ENCODE measurements around the gene C4B. TPM values are rescaled to one million over a fixed set of nuclear protein-coding genes. Genes with fewer than 3 reads are reported as not detected.

The C4B gene
- total and polyA plus RNA-seq, 9 of the 15 experiments (the other 6 are each of a cell fraction or from before 2014, with no cell fraction given) = 0.32 to 8.8 (median 5.4) TPM

DNA sequence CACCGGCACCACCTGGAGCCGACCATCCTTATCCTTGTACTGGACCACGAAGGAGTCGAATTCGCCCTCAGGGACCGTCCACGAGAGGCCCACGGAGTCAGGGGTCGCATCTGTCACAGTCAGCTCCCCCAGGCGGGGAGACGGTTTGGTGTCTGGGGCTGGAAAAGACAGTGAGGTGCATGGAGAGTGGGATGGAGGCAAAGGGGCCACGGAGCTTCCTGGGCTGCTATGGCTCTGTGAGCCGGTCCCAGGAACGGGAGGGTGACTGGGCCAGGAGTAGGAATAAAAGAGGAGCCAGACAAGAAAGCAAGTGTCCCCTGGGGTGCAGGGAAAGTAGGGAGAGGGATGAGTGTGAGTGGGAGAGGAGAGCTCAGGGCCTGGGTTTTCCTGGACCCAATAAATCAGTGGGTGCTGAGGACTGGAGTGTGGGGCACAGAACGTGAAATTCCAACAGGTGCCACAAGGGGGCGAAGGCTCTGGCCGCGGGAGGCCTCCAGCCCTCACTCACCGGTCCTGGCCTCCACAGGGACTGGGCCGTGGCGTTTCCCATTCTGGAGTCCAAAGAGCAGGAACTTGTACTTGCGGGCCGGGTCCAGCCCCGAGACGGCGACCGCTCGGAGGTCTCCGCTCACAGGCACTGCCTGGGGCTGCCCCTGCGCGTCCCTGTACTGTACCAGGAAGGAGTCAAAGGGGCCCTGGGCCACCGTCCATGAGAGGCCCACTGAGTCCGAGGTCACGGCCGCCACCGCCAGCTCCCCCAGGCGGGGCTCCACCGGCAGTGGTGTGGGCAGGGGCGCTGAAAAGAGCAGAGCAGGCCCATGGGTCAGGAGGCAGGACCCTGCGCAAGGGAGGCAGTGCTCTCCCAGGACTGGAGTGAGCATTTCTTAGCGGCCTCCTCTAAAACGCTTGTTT lies 33.5 kb downstream of the C4B start (continued):
- TF ChIP-seq ETV5 (CRISPR knock-in tag; IDR thresholded peaks at IDR 0.05; ENCODE audit: low read depth) (0 out of 2 replicates have a peak, but pooled peaks have one; percentile 23), CREB1 (IDR thresholded peaks at IDR 0.05) (no peak), CREB1 (CRISPR knock-in tag; IDR thresholded peaks at IDR 0.05) (no peak), ZNF589 (CRISPR knock-in tag; IDR thresholded peaks at IDR 0.05; ENCODE audit: low read depth) (no peak), RCOR1 (IDR thresholded peaks at IDR 0.05; ENCODE audit: borderline replicate concordance in 1 of 2, low read depth in 2 of 2, low read length in 2 of 2) (peak in 1 of 2 experiments; percentile 63; a peak in 1 of 4 replicates), KAT2B (IDR thresholded peaks at IDR 0.05; ENCODE audit: low read depth, low read length) (no peak), NFE2L1 (tag; IDR thresholded peaks at IDR 0.05; ENCODE audit: borderline replicate concordance, low read depth) (no peak), RUNX1 (IDR thresholded peaks at IDR 0.05; ENCODE audit: low read depth) (0 out of 2 replicates have a peak, but pooled peaks have one; percentile 16), HDAC8 (tag; IDR thresholded peaks at IDR 0.05) (0 out of 2 replicates have a peak, but pooled peaks have one; percentile 22), ZNF695 (CRISPR knock-in tag; IDR thresholded peaks at IDR 0.05) (no peak), ZNF785 (CRISPR knock-in tag; IDR thresholded peaks at IDR 0.05) (no peak), MEIS2 (IDR thresholded peaks at IDR 0.05; ENCODE audit: partially characterized antibody) (peak; percentile 68), NCOA2 (IDR thresholded peaks at IDR 0.05; ENCODE audit: partially characterized antibody in 2 of 2) (no peak), ZFX (CRISPR knock-in tag; IDR thresholded peaks at IDR 0.05) (peak; percentile 91), ZNF76 (CRISPR knock-in tag; IDR thresholded peaks at IDR 0.05; ENCODE audit: borderline replicate concordance) (peak; percentile 31; the same call in 1 of the 2 replicates), HIVEP1 (CRISPR knock-in tag; IDR thresholded peaks at IDR 0.05) (no peak), TEAD4 (IDR thresholded peaks at IDR 0.05; ENCODE audit: low read length) (peak; percentile 54), TEAD4 (CRISPR knock-in tag; IDR thresholded peaks at IDR 0.05; ENCODE audit: borderline replicate concordance) (no peak), POLR2G (IDR thresholded peaks at IDR 0.05; ENCODE audit: low read depth, low read length) (peak; percentile 77), ZBED1 (IDR thresholded peaks at IDR 0.05) (0 out of 2 replicates have a peak, but pooled peaks have one; percentile 28), CBX1 (IDR thresholded peaks at IDR 0.05; ENCODE audit: low read depth) (peak; percentile 75; the same call in 1 of the 2 replicates)
- TF ChIP-seq, protein P1, sequence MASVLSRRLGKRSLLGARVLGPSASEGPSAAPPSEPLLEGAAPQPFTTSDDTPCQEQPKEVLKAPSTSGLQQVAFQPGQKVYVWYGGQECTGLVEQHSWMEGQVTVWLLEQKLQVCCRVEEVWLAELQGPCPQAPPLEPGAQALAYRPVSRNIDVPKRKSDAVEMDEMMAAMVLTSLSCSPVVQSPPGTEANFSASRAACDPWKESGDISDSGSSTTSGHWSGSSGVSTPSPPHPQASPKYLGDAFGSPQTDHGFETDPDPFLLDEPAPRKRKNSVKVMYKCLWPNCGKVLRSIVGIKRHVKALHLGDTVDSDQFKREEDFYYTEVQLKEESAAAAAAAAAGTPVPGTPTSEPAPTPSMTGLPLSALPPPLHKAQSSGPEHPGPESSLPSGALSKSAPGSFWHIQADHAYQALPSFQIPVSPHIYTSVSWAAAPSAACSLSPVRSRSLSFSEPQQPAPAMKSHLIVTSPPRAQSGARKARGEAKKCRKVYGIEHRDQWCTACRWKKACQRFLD (CRISPR knock-in tag; IDR thresholded peaks at IDR 0.05) = peak; percentile 67; the same call in 1 of the 2 replicates
- TF ChIP-seq, protein P2, sequence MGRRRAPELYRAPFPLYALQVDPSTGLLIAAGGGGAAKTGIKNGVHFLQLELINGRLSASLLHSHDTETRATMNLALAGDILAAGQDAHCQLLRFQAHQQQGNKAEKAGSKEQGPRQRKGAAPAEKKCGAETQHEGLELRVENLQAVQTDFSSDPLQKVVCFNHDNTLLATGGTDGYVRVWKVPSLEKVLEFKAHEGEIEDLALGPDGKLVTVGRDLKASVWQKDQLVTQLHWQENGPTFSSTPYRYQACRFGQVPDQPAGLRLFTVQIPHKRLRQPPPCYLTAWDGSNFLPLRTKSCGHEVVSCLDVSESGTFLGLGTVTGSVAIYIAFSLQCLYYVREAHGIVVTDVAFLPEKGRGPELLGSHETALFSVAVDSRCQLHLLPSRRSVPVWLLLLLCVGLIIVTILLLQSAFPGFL (CRISPR knock-in tag; IDR thresholded peaks at IDR 0.05) = no peak
- TF ChIP-seq, protein P3, sequence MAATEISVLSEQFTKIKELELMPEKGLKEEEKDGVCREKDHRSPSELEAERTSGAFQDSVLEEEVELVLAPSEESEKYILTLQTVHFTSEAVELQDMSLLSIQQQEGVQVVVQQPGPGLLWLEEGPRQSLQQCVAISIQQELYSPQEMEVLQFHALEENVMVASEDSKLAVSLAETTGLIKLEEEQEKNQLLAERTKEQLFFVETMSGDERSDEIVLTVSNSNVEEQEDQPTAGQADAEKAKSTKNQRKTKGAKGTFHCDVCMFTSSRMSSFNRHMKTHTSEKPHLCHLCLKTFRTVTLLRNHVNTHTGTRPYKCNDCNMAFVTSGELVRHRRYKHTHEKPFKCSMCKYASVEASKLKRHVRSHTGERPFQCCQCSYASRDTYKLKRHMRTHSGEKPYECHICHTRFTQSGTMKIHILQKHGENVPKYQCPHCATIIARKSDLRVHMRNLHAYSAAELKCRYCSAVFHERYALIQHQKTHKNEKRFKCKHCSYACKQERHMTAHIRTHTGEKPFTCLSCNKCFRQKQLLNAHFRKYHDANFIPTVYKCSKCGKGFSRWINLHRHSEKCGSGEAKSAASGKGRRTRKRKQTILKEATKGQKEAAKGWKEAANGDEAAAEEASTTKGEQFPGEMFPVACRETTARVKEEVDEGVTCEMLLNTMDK (IDR thresholded peaks at IDR 0.05; ENCODE audit: borderline replicate concordance, insufficient read depth, low read depth, low read length, poor library complexity, severe bottlenecking) = peak; percentile 10

Measured in K562 (cell line).